ENCODE data around the gene SPDL1.

SPDL1 gene

DNA sequence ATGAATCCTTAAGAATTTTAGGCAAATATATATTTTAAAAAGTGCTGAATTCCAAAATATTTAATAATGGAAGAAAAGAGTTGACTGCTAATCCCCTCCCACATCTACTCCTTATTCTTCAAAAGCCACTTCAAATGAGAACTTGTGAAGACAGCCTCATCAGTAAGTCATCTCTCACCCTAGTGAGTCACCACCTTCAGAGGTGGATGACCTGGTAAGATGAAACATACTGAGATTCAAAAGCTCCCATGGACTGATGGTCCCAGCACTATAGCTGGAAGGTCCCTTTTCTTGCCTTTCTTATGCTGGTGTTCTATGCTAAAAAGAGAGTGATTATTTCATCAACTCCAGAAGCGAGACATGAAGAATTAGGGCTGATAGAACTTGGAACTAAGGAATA, 37.8 kb upstream of the SPDL1 start:
- TF ChIP-seq, protein P1, sequence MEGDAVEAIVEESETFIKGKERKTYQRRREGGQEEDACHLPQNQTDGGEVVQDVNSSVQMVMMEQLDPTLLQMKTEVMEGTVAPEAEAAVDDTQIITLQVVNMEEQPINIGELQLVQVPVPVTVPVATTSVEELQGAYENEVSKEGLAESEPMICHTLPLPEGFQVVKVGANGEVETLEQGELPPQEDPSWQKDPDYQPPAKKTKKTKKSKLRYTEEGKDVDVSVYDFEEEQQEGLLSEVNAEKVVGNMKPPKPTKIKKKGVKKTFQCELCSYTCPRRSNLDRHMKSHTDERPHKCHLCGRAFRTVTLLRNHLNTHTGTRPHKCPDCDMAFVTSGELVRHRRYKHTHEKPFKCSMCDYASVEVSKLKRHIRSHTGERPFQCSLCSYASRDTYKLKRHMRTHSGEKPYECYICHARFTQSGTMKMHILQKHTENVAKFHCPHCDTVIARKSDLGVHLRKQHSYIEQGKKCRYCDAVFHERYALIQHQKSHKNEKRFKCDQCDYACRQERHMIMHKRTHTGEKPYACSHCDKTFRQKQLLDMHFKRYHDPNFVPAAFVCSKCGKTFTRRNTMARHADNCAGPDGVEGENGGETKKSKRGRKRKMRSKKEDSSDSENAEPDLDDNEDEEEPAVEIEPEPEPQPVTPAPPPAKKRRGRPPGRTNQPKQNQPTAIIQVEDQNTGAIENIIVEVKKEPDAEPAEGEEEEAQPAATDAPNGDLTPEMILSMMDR (conservative IDR thresholded peaks at IDR 0.05), result no peak
- no peak overlapping the region for H3K27ac ChIP-seq

- H3K27ac ChIP-seq, result no peak overlapping the region
- TF ChIP-seq, protein P1 (conservative IDR thresholded peaks at IDR 0.05), result no peak
Measured at GRCh38 chr5:169546346-169546745, 37.2 kb upstream of the SPDL1 start.

- TF ChIP-seq, protein P1 (conservative IDR thresholded peaks at IDR 0.05), result no peak
- no peak overlapping the region for H3K27ac ChIP-seq
Measured at GRCh38 chr5:169547508-169547907, 36.1 kb upstream of the SPDL1 start.

DNA sequence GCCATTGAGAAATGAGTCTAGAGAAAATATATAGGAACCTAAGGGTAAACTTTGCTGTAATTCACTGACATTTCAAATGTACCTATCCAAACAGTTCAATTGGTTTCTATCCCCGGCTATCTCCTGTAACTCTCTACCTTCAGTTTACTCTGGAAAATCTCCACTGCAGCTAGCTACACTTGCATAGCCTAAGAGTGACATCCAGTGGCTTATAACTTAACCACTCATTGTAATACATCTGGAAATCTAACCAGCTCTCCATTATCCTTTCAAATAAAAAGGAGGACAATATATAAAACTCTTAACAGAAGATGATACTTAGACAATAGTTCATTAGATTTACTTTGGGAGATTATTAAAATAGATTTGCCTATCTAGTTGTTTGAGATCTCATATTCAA, 35.3 kb upstream of the SPDL1 start:
- no peak overlapping the region for H3K27ac ChIP-seq
- TF ChIP-seq, protein P1 (conservative IDR thresholded peaks at IDR 0.05), result peak; percentile 77

GRCh38 chr5:169549453-169550100, 34.0 kb upstream of the SPDL1 start:
- TF ChIP-seq, protein P1 (conservative IDR thresholded peaks at IDR 0.05), result no peak
- H3K27ac ChIP-seq, result no peak overlapping the region

GRCh38 chr5:169550227-169550626, 33.3 kb upstream of the SPDL1 start:
- no peak overlapping the region for H3K27ac ChIP-seq

GRCh38 chr5:169551146-169551545, 32.4 kb upstream of the SPDL1 start:
- TF ChIP-seq, protein P1 (conservative IDR thresholded peaks at IDR 0.05), result no peak

More at GRCh38 chr5:169550227-169550626, 33.3 kb upstream of the SPDL1 start:
- TF ChIP-seq, protein P1 (conservative IDR thresholded peaks at IDR 0.05), result no peak

More at GRCh38 chr5:169551146-169551545, 32.4 kb upstream of the SPDL1 start:
- no peak overlapping the region for H3K27ac ChIP-seq

All from VCaP (cell line).